Measurements from ENCODE around the gene CREG2.

DNA sequence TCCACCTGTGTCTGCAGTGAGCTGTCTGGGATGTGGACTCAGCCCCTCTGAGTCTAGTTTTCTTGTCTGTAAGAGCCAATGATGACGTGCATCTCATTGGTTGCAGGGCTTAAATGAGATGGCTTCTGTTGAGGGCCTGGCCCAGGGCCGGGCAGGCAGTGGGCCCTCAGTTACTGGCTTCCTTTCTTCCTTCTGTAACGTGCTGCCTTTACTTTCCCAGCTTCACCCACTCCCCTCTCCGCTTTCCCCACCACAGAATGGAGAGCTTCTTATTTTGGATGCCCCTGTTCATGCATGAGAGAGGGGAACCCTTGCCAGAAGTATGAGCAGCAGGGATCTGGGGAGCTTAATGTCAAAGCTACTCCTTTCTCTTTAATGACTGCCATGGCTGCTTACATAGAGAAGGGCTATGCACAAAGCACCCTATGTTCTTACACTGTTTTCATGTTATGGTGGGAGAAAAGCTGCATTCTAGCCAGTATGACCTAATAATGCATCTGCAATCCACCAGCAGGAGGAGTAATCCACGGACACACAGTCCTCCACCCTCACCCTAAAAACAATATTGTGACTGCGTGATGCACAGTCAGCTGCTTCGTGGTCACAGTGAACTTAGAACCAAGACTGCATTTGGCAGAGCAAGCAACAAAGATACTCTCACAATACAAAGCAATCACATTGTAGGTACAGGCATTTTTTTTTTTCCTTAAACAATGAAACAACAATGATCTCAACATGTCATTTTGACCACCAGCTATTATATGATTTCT lies 37.2 kb downstream of the CREG2 start:
- TF ChIP-seq CTCF (conservative IDR thresholded peaks at IDR 0.05), result peak; percentile 24; the same call in 1 of the 2 replicates
- TF ChIP-seq EZH2 (IDR thresholded peaks at IDR 0.05; ENCODE audit: low read depth), result no peak
